HG03565 (cell line): ENCODE measurements around the gene SYT15.
"Not testable (repeated sequence)": the region's sequence is repeated elsewhere in the genome, so short reads cannot be mapped to it uniquely, and the experiment has no call there.

Experiments used
- ATAC-seq: cut with Tn5 transposase; IDR thresholded peaks from one replicate; pipeline ENCODE4 v1.9.1; 2021; ENCODE audit warnings: mild to moderate bottlenecking, moderate library complexity; ENCODE audit not compliant: unreplicated experiment

Gene SYT15

DNA sequence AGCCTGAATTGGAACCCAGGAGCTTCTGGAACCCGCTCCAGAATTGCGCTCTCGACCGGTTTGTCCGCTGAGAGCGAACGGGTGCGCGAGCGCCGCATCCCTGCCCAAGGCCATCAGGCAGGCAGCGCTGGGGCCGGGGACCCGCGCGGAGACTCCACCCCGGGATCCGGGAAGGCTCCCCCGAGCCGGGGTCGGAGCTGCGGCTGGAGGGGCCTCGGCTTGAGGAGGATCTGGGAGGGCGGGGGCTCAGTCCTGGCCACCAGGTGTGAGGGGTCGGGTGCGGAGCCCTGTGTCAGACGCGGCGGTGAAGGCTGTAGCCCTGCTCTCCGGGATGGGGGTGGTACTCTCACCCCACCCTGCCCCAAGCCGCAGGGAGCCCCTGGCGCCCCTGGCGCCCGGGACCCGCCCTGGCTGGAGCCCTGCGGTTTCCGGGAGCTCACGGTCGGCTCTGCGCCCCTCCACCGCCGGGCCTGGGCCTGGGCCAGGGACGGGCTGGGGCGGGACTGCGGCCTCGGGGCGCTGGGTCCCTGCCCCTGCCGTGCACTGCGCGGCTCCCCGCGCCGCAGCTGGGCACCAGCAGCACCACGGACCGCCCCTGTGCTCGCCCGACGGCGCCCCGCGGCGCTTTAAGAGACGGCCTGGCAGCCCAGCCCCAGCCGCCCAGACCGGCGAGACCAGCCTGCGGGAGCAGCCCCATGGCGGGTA, at the start of gene SYT15:
Gene SYT15, plus strand, starts transcription at position 655 of the 705 bp plus-strand sequence. Its CDS starts 41 bp downstream, at position 696.
- ATAC-seq, result not testable (repeated sequence)

DNA sequence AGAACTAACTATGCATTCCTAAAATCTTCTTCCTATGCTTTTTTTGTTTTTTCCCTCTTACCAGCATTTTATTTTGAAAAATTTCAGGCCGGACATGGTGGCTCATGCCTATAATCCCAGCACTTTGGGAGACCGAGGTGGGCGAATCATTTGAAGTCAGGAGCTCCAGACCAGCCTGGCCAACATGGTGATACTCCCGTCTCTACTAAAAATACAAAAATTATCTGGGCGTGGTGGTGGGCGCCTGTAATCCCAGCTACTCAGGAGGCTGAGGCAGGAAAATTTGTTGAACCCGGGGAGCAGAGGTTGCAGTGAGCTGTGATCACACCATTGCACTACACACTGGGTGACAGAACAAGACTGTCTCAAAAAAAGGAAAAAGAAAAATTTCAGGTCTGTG, 49.2 kb upstream of the SYT15 start:
- not testable (repeated sequence) for ATAC-seq

DNA sequence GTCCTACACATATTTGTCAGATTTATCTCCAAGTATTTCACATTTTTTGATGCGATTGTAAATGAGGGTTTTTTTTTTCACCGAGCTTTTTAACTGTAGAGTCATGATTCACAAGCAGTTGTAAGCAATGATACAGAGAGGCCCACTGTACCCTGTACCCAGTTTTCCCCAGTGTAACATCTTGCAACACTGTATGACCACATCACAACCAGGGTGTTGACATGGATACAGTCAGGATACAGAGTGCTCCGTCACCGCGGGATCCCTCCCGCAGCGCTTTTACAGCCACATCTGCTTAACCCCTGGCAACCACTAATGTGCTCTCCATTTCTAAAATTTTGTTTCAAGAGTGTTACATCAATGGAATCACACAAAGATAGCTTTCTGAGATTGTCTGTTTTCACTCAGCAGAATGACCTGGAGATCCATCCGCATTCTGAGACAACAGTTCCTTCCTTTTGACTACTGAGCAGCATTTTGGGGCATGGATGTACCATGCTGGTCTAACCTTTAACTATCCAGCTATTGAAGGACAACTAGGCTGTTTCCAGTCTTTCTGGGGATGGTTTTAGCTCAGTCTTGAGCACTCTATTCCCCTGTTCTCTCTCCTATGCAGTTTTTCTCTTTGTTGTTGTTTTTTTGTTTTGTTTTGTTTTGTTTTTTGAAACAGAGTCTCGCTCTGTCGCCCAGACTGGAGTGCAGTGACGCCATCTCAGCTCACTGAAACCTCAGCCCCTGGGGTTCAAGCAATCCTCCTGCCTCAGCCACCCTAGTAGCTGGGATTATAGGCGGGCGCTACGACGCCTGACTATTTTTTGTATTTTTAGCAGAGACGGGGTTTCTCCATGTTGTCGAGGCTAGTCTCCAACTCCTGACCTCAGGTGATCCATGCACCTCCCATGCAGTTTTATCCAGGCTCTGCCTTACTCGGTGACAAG, 48.4 kb upstream of the SYT15 start:
- ATAC-seq, result no peak

DNA sequence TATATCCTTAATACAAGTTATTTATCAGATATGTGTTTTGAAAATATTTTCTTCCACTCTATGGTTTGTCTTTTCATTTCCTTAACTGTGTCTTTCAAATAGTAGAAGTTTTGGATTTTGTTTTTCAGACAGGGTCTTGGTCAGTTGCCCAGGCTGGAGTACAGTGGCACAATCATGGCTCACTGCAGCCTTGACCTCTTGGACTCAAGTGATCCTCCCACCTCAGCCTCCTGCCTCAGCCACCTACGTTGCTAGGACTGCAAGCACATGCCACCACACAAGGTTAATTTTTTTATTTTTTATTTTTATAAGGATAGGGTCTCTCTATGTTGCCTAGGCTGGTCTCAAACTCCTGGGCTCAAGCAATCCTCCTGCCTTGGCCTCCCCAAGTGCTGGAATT, 46.7 kb upstream of the SYT15 start:
- not testable (repeated sequence) for ATAC-seq

DNA sequence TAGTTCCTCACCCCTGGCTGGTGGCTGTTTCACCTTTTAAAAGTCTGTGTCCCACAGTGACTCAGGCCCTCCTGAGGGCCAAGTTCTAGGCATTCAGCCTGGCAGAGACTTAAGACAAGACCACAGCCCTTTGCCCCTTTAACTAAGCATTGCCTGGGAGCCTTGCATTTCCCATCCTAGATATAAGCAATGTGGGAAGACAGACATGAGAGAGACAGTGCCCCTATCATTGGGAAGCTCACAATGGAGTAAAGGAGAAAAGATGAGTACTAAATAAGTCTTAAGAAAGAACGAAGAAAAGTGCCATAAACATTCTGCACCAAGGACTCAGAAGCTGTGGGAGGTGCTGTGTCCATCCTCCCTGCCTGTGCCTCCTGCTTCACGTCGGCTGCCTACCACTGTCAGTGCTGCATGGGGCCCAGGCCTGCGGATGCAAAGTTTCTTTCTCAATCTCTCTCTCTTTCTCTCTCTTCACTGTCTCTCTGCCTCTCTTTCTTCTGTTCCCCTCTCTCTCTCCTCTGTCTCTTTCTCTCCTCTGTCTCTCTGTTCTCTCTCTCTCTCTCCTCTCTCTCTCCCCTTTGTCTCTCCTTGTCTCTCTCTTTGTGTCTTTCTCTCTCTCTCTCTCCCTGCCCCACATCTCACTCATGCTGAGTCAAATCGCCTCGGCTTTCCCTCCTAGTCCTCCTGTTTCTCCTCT, 44.0 kb upstream of the SYT15 start:
- ATAC-seq, result no peak

DNA sequence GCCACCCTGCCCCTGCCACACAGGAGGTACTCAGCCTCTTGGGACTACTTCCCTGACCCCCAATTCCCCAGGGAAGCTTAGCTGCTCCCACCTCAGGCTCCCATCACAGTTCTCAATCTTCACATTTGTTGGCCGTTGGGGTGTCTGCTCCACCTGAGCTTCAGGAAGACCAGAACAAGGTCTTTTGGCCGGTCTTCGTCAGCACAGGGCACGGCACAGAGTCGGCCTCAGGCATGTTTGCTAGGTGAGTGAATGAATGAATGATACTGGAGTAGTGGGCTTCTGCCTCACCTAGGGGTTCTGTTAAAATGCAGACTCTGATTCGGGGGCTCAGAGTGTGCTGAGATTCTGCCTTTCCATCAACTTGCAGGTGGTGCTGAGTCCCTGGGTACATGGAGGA, 42.8 kb upstream of the SYT15 start:
- ATAC-seq, result no peak

DNA sequence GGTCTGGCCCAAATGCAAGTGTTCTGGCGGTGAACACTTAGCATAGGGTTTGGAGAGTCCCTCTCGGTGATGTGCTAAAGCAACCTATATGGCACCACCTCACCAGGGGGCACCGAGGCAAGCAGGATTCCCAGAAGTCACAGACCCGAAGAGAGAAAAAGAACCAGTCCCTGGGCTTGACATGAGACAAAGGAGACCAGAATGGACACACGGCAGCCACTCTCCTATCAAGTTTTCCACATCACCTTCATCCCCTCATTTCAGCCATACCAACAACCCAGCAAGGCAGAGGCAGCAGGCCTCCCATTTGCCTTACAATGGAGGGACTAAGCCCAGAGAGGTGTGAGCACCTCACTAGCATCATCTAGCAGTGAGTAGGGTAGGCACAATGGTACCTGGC, 42.1 kb upstream of the SYT15 start:
- ATAC-seq, result no peak

DNA sequence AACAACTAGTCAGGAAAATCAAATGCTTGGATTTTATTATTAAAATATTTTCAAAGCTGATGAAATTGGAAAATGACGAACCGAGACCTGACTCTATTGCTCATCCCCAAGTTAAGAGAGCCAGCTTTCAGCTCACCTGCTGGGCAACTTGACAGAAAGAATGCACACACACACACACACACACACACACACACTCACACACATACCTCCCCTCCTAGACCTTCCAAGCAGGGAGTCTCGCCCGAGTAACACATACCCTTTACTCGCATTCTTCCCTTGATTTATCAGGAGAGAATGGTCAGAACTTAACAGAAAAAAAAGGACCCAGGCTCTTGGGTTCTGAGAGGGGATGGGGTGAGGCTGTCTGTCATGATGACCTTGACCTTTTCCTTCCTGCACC, 41.6 kb upstream of the SYT15 start:
- no peak for ATAC-seq

DNA sequence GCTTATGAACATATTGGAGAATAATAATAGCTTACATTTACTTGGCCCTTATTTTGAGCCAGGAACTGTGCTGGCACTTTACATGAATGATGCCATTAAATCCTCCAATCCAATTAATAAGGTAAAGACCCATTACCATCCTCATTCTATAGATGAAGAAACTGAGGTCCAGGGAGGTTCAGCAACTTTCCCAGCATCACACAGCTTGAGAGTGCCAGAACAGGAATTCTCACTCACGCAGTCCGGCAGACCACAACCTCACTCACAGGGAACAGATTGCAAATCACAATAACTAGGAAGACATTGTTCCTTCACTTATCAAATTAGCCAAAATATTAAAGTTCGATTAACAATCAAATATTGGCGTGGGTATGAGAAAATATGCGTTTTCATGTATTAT, 40.8 kb upstream of the SYT15 start:
- no peak for ATAC-seq

DNA sequence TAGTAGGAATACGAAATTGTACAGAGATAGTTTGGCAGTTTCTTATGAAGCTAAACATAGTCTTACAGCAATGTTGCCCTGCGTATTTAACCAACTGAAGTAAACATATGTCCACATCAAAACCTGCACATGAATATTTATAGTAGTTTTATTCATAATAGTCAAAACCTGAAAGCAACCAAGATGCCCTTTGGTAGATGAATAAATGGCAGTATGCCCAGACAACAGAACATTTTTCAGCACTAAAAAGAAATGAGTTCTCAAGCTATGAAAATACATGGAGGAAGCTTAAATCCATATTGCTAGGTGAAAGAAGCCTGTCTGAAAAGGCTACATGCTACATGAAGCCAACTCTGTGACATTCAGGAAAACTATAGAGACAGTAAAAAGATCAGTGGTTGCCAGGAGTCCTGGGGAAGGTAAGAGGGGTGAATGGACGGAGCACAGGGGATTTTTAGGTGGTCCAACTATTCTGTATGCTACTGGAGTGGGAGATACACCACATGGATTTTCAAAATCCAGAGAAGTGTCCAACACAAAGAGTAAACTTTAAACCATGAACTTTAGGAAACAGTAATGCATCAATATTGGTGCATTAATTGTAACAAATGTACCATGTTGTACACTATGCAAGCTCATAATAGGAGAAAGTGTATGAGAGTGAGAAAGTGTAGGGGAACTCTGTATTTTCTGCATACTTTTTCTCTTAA, 40.1 kb upstream of the SYT15 start:
- no peak for ATAC-seq

DNA sequence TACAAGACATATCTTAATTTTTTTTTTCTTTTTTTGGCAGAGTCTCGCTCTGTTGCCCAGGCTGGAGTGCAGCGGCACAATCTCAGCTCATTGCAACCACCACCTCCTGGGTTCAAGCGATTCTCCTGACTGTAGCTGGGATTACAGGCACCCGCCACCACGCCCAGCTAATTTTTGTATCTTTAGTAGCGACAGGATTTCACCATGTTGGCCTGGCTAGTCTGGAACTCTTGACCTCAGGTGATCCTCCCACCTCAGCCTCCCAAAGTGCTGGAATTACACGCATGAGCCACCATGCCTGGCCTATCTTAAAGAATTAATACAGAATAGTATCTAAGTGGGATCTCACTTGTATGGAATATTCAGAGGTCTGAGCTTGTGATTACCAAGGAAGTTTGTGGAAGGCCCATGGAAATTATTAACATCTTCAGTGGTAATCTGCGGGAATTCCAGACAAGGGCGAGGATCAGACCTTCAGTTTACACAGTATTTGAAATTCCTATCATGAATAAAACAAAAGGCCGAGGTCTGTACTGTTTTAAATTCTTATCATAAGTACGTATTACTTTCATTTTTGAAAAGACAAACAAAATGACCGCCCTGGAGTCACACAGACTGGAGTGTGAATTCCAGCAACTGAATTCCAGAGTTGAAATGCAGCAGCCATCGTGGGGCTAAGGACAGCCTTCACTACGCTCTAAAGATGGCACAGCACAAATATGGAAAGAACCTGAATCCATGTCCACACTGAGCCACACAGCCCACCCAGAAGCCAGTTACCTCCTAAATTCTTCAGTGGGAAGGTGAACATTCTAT, 39.1 kb upstream of the SYT15 start:
- no peak for ATAC-seq

DNA sequence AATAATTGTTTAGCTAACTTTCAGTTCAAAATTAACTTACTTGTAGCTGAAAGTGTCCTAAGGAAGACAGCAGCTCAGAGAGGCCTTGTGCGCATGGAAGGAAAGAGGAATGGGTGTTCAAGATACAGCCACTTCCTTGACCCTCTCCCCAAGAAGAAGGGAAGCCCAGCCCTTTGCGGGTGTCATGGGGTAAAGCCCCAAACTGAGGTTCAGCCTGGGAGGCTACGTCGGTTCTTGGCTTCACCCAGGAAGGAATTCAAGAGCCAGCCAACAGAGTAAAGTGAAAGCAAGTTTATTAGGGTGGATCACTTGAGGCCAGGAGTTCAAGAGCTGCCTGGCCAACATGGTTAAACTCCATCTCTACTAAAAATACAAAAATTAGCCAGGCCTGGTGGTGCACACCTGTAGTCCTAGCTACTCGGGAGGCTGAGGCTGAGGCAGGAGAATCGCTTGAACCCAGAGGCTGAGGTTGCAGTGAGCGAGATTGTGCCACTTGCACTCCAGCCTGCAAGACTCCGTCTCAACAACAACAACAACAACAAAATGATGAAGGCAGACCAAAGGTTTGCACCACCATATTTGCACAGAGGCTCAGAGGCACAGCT, 38.4 kb upstream of the SYT15 start:
- ATAC-seq, result no peak

DNA sequence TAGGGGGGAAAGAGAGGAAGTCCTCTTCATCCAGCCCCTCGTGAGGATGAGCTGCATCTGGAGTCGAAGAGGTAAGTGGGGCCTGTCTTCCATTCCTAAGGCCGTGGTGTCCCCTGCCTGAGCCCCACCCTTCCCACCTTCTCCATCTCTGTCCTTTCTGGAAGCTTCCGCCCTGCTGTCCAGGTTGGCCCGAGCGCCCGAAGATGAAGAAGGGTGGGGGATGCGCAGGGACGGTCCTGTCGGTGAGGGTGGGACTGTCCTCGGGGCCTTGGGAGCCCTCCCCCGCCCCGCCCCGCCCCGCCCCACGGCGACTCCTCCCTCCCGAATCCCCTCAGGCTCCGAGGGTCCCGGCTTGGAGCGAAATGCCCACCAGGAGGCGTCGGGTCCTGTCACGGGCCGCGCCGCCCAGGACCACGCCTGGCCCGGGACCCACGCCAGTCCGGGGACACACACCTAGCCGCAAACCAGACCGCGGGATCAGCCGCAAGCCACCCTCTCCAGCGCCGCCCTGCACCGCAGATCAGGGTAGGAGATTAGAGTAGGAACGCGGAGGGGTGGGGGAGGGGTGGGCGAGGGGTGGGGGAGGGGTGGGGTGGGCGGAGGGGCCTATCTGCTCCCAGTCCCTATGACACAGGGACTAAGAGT, 37.8 kb upstream of the SYT15 start:
- ATAC-seq, result no peak

DNA sequence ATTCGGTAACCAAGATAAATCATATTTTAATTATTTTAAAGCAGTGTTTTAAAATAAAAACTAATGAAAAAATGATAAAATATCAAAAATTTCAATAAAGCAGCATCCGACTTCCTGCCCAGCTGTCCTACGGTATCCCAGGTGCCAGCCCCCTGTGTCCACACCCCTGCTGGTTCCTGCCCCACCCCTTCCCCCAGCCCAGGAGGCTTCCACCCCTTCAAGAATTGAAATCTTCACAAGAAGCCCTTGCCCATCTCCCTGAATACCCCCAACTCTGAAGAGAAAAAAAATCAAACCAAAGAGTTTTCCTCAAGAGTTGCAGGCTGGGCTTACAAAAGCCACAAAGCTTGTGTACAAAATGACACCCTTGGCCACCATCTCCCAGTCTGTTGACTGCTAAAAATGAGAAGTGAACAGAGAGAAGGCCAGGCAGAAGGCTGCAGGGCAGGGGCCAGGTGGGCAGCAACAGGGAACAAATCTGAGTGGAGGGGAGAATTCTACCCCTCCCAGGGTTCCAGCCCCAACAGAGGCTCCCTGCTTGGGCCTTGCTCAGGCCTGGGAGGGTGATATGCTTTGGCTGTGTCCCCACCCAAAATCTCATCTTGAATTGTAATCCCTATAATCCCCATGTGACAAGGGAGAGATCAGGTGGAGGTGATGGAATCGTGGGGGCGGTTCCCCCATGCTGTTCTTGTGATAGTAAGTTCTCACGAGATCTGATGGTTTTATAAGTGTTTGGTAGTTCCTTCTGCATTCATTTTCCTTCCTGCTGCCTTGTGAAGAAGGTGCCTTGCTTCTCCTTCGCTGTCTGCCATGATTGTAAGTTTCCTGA, 37.0 kb upstream of the SYT15 start:
- no peak for ATAC-seq

DNA sequence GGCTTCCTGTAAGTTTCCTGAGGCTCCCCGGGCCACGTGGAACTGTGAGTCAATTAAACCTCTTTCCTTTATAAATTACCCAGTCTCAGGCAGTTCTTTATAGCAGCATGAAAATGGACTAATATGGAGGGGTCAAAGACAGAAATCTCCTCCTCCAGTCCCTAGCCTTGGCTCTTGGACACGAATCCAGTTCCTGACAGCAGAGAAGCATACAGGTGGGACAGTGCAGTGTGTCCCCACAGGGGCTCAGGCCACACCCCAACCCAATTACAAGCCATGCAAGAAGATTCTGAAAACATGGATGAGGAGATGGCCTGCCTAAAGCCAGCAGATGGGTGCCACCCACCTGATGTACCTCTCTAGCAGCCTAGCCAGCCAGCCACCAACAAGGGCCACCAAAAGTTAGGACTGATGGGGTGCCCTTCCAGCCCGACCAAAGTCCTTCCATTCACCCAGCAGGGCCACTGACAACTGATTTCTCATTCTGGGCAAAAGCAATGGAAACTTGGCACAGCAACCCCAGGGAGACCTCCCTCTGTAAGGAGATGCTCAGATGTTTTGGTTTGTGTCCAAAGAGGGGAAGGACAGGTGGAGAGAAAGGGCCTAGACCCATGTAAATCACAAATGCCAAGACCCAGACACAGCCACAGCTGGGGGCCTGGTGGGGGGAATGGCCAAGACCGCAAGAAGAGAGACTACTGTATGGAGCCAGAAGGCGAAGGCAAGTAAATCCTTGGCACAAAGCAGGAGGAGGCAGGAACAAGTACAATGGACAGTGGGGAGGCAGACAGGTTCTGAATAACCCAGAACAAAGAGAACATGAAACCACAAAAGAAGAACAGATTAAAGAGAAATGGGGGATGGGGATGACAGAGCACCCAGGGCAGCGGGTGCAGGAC, 36.1 kb upstream of the SYT15 start:
- ATAC-seq, result no peak

DNA sequence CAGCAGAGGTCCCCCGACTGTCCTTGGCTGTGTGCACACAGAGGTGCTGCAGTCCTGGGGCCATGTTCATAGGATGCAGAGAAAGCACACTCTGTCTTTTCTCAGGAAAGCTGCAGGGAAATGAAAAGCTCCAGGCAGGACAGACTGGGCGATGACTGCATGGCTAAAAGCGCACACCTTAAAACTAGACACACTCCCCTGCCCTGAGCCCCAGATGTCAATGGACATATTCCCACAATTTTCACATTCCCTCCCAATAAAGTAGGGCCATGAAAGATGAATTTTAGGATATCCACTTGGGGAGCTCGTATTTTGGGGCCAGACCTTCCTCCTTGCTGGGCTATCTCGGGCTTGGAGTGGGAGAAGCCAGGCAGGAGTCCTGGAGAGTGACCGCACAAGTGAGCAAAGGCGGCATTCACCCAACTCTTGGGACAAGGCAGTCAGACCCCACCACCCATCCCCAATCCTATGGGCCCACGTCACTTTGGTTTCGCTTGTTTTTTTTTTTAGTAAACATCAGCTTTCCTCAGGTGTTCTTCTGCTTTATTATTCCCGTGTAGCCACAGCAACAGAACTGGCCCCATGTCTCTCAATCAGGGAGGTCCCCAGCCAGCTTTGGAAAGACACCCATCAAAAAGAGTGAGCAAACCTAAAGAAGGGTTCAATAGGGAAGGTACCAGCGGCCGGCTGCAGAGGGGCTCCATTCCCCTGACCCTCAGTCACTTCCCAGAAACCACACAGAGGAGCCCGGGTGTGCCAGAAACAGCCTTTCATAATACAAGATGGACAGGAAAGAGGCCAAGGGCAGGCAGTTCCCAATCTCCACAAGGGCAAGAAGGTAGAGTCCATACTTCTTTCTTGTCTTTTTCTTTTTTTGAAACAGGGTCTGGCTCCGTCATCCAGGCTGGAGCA, 35.2 kb upstream of the SYT15 start:
- ATAC-seq, result no peak
